ES-I3 (cell line): Measurements from ENCODE around the gene FMR1.

Experiments used
- H3K36me3 ChIP-seq: 2 replicates; pipeline ENCODE4 v1.6.1; 2013; ENCODE audit warnings: mild to moderate bottlenecking, low read length, control low read depth, moderate library complexity; ENCODE audit not compliant: insufficient read depth
- H3K4me1 ChIP-seq: 2 replicates; pipeline ENCODE4 v1.6.1; 2013; ENCODE audit warnings: mild to moderate bottlenecking, control low read depth, low read length; ENCODE audit not compliant: insufficient read depth
- H3K9ac ChIP-seq: 2 replicates; pipeline ENCODE4 v1.6.1; 2013; ENCODE audit warnings: low read depth, mild to moderate bottlenecking, low read length, moderate library complexity
- H3K9me3 ChIP-seq: 2 replicates; pipeline ENCODE4 v1.6.1; 2013; ENCODE audit warnings: mild to moderate bottlenecking, low read length, moderate library complexity; ENCODE audit not compliant: control insufficient read depth, insufficient read depth

Gene FMR1

DNA sequence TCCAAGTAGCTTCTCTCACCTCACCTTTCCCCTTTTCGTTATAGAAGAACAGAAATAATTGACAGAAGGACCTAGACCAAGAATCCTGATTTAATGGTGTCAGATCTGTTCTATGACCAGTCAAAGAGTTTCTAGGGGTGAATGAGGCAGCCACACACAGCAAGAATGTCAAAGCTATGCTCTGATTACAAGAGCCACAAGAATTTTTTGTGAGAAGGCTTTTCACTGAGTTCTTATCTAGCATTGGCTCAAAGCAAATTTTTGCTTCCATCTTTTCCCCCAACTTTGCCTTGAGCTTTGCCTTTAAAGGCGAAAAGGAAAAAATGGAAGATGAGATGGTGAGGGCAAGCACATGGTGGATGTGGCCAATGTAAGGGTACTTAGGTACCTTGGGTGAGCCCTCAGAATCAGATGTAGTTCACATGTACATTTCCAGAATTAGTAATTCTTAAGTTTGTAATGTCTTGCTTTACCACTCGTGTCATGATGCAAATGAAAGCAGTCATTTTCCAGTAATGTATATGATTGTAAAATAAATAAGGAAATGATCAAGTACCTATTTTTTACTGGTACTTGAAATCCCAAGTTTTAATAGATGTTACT is 23.5 kb downstream of the FMR1 start:
- Histone ChIP-seq H3K36me3 (peaks cover 3% of the 10 kb centered on the region), H3K9ac (no peak overlapping the region), H3K4me1 (no peaks in the 10 kb centered on the region), H3K9me3 (no peaks in the 10 kb centered on the region)

GRCh38 chrX:147945286-147945685 is 33.6 kb downstream of the FMR1 start:
- Histone ChIP-seq H3K9ac (no peak overlapping the region), H3K36me3 (peaks cover 16% of the 10 kb centered on the region), H3K4me1 (no peaks in the 10 kb centered on the region), H3K9me3 (no peaks in the 10 kb centered on the region)

DNA sequence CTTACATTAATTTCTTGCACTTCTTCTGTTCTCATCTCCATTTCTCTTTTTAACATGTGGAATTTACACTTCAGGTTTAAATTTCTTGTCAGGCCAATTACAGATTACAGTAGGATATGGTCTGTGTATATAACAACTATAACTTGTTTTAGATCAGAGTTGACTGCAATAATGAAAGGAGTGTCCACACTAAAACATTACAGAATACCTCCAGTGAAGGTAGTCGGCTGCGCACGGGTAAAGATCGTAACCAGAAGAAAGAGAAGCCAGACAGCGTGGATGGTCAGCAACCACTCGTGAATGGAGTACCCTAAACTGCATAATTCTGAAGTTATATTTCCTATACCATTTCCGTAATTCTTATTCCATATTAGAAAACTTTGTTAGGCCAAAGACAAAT is 36.8 kb downstream of the FMR1 start:
- peaks cover 6% of the 10 kb centered on the region for H3K36me3 ChIP-seq
- H3K9me3 ChIP-seq: no peaks in the 10 kb centered on the region
- H3K9ac ChIP-seq: no peak overlapping the region
- H3K4me1 ChIP-seq: no peaks in the 10 kb centered on the region

DNA sequence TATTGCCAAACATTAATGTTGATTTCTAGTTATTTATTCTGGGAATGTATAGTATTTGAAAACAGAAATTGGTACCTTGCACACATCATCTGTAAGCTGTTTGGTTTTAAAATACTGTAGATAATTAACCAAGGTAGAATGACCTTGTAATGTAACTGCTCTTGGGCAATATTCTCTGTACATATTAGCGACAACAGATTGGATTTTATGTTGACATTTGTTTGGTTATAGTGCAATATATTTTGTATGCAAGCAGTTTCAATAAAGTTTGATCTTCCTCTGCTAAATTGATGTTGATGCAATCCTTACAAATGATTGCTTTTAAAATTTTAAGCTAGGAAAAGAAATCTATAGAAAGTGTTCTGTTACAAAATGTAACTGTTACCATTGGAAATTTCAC is 38.6 kb downstream of the FMR1 start:
- Histone ChIP-seq H3K9me3 (no peaks in the 10 kb centered on the region), H3K9ac (no peak overlapping the region), H3K36me3 (no peaks in the 10 kb centered on the region), H3K4me1 (no peaks in the 10 kb centered on the region)

- Histone ChIP-seq H3K4me1 (no peaks in the 10 kb centered on the region), H3K36me3 (no peaks in the 10 kb centered on the region), H3K9ac (no peak overlapping the region), H3K9me3 (no peaks in the 10 kb centered on the region)
These were observed 42.3 kb downstream of the FMR1 start for GRCh38 chrX:147953976-147954375.

GRCh38 chrX:147957291-147957690 is 45.6 kb downstream of the FMR1 start:
- no peak overlapping the region for H3K9ac ChIP-seq
- H3K9me3 ChIP-seq: 0 out of 2 replicates have a peak, but pooled peaks cover 3% of the 10 kb centered on the region
- no peaks in the 10 kb centered on the region for H3K4me1 ChIP-seq
- H3K36me3 ChIP-seq: no peaks in the 10 kb centered on the region

DNA sequence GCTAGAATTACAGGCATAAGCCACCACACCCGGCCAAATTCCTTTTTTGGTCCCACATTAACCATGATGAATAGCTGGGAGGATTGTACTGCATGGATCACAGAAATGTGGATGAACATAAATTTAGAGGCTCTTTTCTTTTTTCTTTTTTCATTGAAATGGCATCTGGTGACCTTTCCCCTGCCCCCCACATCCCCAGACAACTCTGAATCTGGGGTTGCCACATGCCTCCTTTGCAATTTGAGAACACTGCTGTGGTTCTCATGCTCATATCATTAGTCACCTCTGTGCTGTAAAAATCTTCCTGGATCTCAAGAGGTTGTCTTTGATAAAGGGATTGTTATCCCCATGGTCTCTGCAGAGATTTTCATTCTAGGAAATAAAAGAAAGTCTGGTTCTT is 46.6 kb downstream of the FMR1 start:
- H3K9me3 ChIP-seq: 0 out of 2 replicates have a peak, but pooled peaks cover 3% of the 10 kb centered on the region
- no peak overlapping the region for H3K9ac ChIP-seq
- H3K36me3 ChIP-seq: no peaks in the 10 kb centered on the region
- H3K4me1 ChIP-seq: no peaks in the 10 kb centered on the region

GRCh38 chrX:147960722-147961121 is 49.0 kb downstream of the FMR1 start:
- H3K9me3 ChIP-seq: 0 out of 2 replicates have a peak, but pooled peaks cover 3% of the 10 kb centered on the region
- H3K36me3 ChIP-seq: no peaks in the 10 kb centered on the region
- H3K4me1 ChIP-seq: no peaks in the 10 kb centered on the region

DNA sequence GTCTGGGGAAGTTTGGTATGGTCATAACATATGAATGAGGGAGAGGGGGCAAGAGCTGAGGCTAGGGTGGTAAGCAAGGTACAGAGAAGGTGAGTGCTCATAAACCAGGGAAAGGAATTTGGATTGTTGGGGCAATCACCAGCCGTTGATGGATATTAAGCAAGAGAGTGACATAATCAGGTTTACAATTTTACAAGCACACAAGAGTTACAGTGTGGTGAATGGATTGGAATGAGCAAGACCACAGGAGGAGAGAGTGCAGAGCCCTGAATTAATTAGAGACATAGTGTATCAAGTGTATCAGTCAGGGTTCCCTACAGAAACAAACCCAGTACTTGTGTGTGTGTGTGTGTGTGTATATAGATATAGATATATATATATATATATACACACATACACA is 50.8 kb downstream of the FMR1 start:
- H3K4me1 ChIP-seq: no peaks in the 10 kb centered on the region
- H3K36me3 ChIP-seq: no peaks in the 10 kb centered on the region
- no peak overlapping the region for H3K9ac ChIP-seq
- 0 out of 2 replicates have a peak, but pooled peaks cover 3% of the 10 kb centered on the region for H3K9me3 ChIP-seq

More at GRCh38 chrX:147960722-147961121, 49.0 kb downstream of the FMR1 start:
- H3K9ac ChIP-seq: no peak overlapping the region

DNA sequence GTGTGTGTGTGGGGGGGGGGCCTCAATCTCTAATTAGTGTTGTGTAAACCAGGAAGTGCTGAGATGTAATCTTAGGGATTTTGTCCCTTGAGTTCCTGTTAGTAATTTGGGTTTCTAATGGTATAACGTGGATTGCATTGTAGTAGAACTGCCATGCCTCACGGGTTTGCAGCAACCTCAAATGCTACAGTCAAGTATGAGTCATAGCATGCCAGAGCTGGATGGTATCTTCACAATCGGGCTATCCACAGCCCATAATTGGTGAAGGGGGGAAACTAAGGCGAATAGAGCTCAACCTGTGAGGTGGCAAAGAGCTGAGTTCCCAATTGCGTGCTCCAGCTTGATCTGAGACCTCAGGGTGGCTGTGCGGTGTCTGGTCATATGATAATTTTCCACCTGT is 67.2 kb downstream of the FMR1 start:
- H3K9me3 ChIP-seq: no peaks in the 10 kb centered on the region
- no peaks in the 10 kb centered on the region for H3K4me1 ChIP-seq
- no peaks in the 10 kb centered on the region for H3K36me3 ChIP-seq
- H3K9ac ChIP-seq: no peak overlapping the region

DNA sequence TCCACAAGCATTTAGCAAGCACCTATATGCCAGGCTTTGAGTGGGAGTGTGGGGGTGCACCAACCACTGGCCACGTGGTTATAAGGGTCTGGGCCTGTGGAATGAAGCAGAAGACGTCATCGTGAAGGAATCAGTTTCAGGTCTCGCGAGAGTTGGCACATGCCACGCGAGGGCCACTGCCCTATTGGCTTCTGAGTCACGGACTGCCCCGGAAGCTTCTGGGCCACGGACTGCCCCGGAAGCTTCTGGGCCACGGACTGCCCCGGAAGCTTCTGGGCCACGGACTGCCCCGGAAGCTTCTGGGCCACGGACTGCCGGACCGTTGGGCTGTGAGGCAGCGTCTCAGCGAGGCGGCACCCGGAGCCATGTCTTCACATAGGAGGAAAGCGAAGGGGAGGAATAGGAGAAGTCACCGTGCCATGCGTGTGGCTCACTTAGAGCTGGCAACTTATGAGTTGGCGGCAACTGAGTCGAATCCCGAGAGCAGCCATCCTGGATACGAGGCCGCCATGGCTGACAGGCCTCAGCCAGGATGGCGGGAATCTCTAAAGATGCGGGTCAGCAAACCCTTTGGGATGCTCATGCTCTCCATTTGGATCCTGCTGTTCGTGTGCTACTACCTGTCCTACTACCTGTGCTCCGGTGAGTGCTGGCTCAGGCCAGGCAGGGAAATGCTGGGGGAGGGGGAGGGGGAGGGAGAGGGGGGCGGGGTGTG is 69.5 kb downstream of the FMR1 start, which contains the start of gene FMR1NB:
FMR1NB (plus strand) TSS at position 300 of the 715 bp plus-strand sequence; CDS start at position 366, 66 bp downstream.
- no peaks in the 10 kb centered on the region for H3K9me3 ChIP-seq
- no peaks in the 10 kb centered on the region for H3K4me1 ChIP-seq
- no peak within 1 kb of the TSS for H3K9ac ChIP-seq
- no peaks in the 10 kb centered on the region for H3K36me3 ChIP-seq
